ENCODE results near the gene GTF2H4.

Gene GTF2H4

DNA sequence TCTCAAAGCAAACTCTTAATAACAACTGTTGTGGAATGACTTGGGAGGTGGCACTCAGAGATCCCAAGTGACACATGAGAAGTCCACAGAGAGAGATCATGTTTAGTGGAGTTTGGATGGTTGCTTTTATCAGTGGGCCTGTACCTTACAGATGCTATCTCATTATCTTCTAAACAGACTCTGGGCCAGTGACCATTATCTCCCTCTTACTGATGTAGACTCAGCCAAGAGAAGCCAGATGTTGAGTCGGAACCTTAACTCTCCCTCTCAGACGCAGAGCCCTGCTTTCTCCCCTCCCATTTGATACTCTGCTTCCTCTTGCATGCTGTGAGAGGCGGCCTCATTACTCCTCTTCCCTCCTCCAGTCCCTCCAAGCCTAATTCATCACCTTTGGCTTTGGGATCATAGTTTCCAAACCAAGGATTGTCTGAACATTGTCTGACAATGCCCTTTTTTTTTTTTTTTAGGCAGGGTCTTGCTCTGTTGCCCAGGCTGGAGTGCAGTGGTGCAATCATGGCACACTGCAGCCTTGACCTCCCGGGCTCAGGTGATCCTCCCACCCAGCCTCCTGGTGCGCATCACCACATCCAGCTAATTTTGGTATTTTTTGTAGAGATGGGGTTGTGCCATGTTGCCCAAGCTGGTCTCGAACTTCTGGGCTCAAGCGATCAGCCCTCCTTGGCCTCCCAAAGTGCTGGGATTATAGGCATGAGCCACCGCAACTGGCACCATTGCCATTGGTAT, 28.2 kb upstream of the GTF2H4 start:
- FAIRE-seq (no peak), DNase-seq (ENCODE audit: insufficient read length, low spot score) (no peak)
- TF ChIP-seq, protein P1, sequence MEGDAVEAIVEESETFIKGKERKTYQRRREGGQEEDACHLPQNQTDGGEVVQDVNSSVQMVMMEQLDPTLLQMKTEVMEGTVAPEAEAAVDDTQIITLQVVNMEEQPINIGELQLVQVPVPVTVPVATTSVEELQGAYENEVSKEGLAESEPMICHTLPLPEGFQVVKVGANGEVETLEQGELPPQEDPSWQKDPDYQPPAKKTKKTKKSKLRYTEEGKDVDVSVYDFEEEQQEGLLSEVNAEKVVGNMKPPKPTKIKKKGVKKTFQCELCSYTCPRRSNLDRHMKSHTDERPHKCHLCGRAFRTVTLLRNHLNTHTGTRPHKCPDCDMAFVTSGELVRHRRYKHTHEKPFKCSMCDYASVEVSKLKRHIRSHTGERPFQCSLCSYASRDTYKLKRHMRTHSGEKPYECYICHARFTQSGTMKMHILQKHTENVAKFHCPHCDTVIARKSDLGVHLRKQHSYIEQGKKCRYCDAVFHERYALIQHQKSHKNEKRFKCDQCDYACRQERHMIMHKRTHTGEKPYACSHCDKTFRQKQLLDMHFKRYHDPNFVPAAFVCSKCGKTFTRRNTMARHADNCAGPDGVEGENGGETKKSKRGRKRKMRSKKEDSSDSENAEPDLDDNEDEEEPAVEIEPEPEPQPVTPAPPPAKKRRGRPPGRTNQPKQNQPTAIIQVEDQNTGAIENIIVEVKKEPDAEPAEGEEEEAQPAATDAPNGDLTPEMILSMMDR (IDR thresholded peaks at IDR 0.05; ENCODE audit: insufficient read depth, missing control alignments), result no peak

DNA sequence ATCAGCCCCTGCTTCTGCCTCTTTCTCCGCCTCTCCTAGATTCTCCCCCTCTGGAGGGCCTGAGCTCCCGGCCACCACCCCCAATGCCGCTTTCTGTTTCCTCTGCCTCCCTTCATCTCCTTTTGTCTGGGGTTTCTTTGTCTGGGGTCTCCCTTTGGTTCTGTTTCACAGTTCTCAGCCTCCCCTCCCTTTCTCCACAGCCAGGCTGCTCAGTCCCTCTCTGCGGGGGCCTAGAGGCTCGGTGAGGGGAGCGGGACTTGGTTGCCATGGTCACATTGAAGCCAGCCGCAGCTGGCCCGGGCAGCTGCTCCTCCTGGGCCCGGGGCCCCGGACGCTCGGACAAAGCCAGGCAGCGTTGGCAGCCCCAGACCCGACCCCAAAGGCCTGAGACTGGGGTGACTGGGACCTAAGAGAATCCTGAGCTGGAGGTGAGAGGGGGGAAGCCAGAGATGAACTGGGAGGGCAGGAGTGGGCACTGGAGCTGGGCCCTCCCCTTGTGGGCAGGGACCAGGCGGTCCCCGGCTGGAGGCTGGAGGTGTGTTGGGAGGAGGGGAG, 27.2 kb upstream of the GTF2H4 start:
- DNase-seq (ENCODE audit: insufficient read length, low spot score) (no peak), FAIRE-seq (no peak)
- TF ChIP-seq, protein P1 (IDR thresholded peaks at IDR 0.05; ENCODE audit: insufficient read depth, missing control alignments), result no peak

DNA sequence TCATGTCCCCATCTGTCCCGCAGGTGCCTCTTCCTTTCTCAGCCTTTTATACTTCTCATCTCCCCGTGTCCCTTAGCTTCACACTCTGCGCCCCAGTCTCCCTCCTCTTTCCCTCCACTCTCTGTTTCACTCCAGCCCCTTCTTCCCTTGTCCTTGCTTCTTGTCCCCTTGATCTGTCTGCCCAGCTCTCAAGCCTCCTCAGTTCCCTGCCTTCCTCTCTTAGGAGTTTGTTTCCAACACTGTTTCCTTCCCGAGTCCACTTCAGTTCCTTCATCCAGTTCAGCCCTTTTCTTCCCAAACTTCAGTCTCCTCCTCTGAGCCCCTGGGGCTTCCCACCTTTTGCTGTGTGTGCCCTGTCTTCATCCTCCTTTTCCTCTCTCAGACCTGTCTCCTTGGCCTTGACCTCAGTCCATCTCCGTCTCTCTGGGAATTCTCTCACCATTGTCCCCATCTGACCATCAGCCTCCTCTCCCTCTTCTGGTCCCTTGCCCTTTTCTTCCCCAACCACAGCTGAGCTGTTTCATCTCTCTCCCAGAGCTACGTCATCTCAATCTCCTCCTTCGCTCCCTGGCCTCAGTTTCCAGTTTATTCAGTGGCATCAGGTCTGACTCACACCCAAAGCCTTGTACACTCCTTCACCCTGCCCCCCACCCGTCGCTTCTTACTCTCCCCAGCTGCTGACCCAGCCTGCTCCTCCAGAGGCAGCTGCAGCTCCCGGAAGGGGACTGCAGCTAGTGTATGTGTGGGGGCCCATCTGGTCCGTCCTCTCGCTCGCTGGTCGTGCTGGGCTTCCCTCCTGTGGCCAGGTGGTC, 26.4 kb upstream of the GTF2H4 start:
- FAIRE-seq (no peak), DNase-seq (ENCODE audit: insufficient read length, low spot score) (no peak)
- TF ChIP-seq, protein P1 (IDR thresholded peaks at IDR 0.05; ENCODE audit: insufficient read depth, missing control alignments), result no peak

DNA sequence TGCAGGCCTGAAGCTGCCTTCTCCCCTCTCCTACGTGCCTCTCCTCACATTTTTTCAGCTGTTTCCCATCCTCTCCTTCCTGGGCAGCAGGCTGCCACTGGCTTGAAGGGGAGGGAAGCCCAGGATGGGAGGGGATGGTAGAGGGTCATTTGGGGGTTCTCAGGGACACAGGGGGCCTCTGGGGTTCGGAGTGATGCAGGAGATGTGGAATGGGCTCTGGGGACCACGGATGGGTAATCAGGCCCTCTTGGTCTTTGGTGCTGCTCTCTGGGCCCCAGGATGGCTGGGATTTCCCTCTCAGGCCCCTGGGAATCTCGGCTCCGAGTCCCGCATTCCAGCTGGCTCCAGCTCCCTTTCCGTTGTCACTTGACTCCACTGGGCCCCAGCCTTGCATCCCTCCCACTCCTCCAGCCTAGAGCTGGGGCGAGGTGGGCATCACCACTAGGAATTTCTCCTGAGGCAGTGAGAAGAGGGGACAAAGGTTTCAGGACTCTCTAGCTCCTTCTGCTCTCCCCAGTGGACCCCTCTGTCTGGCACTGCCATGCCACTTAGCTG, 25.7 kb upstream of the GTF2H4 start:
- DNase-seq (ENCODE audit: insufficient read length, low spot score) (no peak), FAIRE-seq (no peak)
- TF ChIP-seq, protein P1 (IDR thresholded peaks at IDR 0.05; ENCODE audit: insufficient read depth, missing control alignments), result no peak

DNA sequence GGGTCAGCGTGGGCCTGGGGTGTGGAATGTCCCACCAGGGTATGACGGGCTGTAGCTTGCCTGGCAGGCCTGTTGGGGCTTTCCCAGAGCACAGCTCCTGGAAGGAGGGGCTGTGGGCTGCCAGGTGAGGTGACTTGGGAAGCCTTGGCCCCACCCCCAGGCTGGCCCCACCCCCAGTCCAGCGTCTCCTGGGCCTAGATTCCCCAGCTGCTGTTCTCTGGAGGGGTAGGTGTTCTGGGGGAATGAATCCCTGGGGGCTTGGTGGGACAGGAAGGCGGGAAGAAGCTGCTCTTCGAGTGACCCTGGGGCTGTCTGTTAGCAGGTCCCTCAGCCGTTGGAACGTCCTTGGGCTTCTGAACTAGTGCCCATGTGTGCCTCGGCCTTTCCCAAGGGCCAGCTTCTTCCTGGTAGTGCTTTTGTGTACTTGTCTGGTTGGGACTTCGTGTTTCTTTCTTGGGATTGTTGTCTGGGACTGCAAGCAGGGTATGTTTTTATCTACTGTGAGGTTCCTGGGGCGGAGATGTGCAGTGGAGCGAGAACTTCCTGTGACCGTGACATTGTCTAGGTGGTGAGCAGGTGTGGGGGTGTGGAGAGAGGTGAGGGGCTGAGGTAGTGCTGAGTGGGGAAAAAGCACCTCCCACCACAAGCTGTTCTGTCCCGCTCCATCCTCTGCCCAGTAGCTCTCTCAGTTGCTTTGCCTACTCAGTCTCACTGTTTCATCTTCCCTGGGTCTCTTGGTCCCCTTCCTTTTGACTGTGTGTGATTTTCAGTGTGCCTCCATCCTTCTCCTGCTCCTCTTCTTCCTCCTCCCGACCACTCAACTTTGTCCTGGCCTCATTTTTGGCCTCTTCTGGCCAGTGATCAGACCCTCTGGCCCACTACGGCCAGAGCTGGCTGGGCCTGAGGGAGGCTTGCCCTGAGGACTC, 25.0 kb upstream of the GTF2H4 start:
- DNase-seq (ENCODE audit: insufficient read length, low spot score), result no peak
- TF ChIP-seq, protein P1 (IDR thresholded peaks at IDR 0.05; ENCODE audit: insufficient read depth, missing control alignments), result no peak
- FAIRE-seq, result no peak

DNA sequence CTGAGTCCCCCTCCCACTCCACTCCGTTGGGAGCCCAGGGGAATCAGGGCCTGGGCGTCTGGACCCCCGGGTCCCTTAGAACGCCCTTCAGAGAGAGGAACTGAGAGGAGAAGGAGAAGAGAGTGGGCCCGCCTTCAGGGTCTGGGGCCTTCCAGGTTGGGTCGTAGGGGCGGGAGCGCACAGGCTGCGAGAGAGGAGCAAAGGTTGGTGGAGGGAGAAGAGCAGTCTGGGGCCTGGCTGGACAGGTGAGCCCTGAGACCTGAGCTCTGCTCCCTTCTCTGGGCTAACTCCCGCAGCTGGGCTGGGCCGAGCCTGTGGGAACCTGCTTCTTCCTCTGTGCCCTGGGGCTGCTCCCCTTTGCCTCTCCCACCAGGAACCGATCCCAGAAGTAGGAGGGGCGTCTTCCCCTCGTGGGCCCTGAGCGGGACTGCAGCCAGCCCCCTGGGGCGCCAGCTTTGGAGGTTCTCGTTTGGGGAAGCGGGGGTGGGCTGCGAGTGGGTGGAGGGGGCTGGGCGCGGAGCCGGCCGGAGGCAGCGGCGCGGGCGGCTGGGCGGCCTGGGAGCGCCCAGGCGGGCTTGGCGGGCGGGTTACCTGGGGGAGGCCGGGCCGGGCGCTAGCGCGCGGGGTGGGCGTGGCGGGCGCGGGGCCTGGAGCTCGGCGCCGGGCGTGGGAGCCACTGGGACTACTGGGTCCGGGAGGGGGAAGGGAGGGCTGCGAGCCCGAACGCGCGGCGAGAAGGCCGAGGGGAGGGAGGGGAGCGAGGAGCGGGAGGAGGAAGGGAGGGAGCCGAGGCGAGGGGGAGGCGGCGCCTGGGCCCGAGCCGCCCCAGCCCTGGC, 24.1 kb upstream of the GTF2H4 start, which contains the start of gene DDR1:
TSS of gene DDR1 (plus strand) at position 835 of the 836 bp plus-strand sequence. CDS start 4,211 bp downstream, outside the sequence.
- DNase-seq (ENCODE audit: insufficient read length, low spot score), result peak; percentile 78
- TF ChIP-seq, protein P1 (IDR thresholded peaks at IDR 0.05; ENCODE audit: insufficient read depth, missing control alignments), result no peak
- FAIRE-seq, result no peak

All from D721Med (cell line).